H9 (cell line): ENCODE results near the gene PAQR3. TPM values are rescaled to one million over a fixed set of nuclear protein-coding genes. Genes with fewer than 3 reads are reported as not detected.
A peak's percentile ranks its signal among the peaks of the same experiment; 100 is the strongest.

Experiments
- DNase-seq: peaks from one replicate; pipeline ENCODE4 v3.0.0-alpha.2; 2017
- H2AFZ ChIP-seq: one replicate; pipeline ENCODE4 v1.6.1; 2013; ENCODE audit warnings: mild to moderate bottlenecking, low read length, control low read depth, moderate library complexity
- H2AK5ac ChIP-seq: 2 replicates; pipeline ENCODE4 v1.6.1; 2013; ENCODE audit warnings: low read length, control low read depth, mixed read lengths; ENCODE audit not compliant: insufficient read length
- H2BK120ac ChIP-seq: one replicate; pipeline ENCODE4 v1.6.1; 2013; ENCODE audit warnings: low read depth, mild to moderate bottlenecking, low read length, control low read depth, inconsistent platforms; ENCODE audit not compliant: poor library complexity, severe bottlenecking
- H2BK12ac ChIP-seq: 2 replicates; pipeline ENCODE4 v1.6.1; 2013; ENCODE audit warnings: low read length, control low read depth, mixed read lengths, low read depth; ENCODE audit not compliant: insufficient read length
- H2BK15ac ChIP-seq: 2 replicates; pipeline ENCODE4 v1.6.1; 2013; ENCODE audit warnings: low read depth, low read length, control low read depth
- H2BK20ac ChIP-seq: one replicate; pipeline ENCODE4 v1.6.1; 2013; ENCODE audit warnings: low read depth, mild to moderate bottlenecking, low read length, control low read depth, inconsistent platforms; ENCODE audit not compliant: poor library complexity, severe bottlenecking
- H2BK5ac ChIP-seq: 2 replicates; pipeline ENCODE4 v1.6.1; 2013; ENCODE audit warnings: low read length, control low read depth, mixed read lengths; ENCODE audit not compliant: insufficient read length
- H3K14ac ChIP-seq: 2 replicates; pipeline ENCODE4 v1.6.1; 2013; ENCODE audit warnings: low read length, control low read depth; ENCODE audit not compliant: insufficient read depth
- H3K18ac ChIP-seq: 2 replicates; pipeline ENCODE4 v1.6.1; 2013; ENCODE audit warnings: low read depth, mild to moderate bottlenecking, mixed read lengths, low read length, control low read depth; ENCODE audit not compliant: insufficient read length
- H3K23ac ChIP-seq: 2 replicates; pipeline ENCODE4 v1.6.1; 2013; ENCODE audit warnings: low read length, control low read depth, mixed read lengths, low read depth; ENCODE audit not compliant: insufficient read length
- H3K23me2 ChIP-seq: 2 replicates; pipeline ENCODE4 v1.6.1; 2013; ENCODE audit warnings: low read depth, mild to moderate bottlenecking, mixed read lengths, low read length, control low read depth; ENCODE audit not compliant: insufficient read length, poor library complexity, severe bottlenecking
- H3K27ac ChIP-seq: 2 replicates; pipeline ENCODE4 v1.5.1; 2013; ENCODE audit warnings: low read length, control low read depth, mixed read lengths, low read depth; ENCODE audit not compliant: insufficient read length
- H3K27me3 ChIP-seq: 2 replicates; pipeline ENCODE4 v1.6.1; 2013; ENCODE audit warnings: low read length, control low read depth, inconsistent platforms; ENCODE audit not compliant: insufficient read depth
- H3K4ac ChIP-seq: 2 replicates; pipeline ENCODE4 v1.6.1; 2013; ENCODE audit warnings: low read depth, mild to moderate bottlenecking, control low read depth, inconsistent platforms, low read length, moderate library complexity
- H3K4me1 ChIP-seq: 2 replicates; pipeline ENCODE4 v1.6.1; 2013; ENCODE audit warnings: low read length, control low read depth, inconsistent platforms; ENCODE audit not compliant: insufficient read depth
- H3K4me2 ChIP-seq: 2 replicates; pipeline ENCODE4 v1.6.1; 2013; ENCODE audit warnings: low read length, control low read depth, mixed read lengths; ENCODE audit not compliant: insufficient read length, insufficient read depth
- H3K56ac ChIP-seq: 2 replicates; pipeline ENCODE4 v1.6.1; 2013; ENCODE audit warnings: low read depth, mild to moderate bottlenecking, mixed read lengths, low read length, control low read depth; ENCODE audit not compliant: insufficient read length
- H3K79me1 ChIP-seq: 2 replicates; pipeline ENCODE4 v1.6.1; 2013; ENCODE audit warnings: low read depth, mild to moderate bottlenecking, moderate library complexity, low read length, control low read depth, inconsistent platforms; ENCODE audit not compliant: insufficient read depth, poor library complexity, severe bottlenecking
- H3K79me2 ChIP-seq: 2 replicates; pipeline ENCODE4 v1.6.1; 2013; ENCODE audit warnings: low read length, control low read depth, inconsistent platforms; ENCODE audit not compliant: insufficient read depth
- H3K9ac ChIP-seq: 2 replicates; pipeline ENCODE4 v1.6.1; 2013; ENCODE audit warnings: low read length, control low read depth, mixed read lengths; ENCODE audit not compliant: insufficient read length; ENCODE audit errors: extremely low read depth
- H3K9me3 ChIP-seq: one replicate; pipeline ENCODE4 v1.6.1; 2013; ENCODE audit warnings: low read depth, low read length, inconsistent platforms; ENCODE audit not compliant: control insufficient read depth
- H3T11ph ChIP-seq: one replicate; pipeline ENCODE4 v1.6.1; 2013; ENCODE audit warnings: mild to moderate bottlenecking, low read length, control low read depth, inconsistent platforms
- H4K20me1 ChIP-seq: one replicate; pipeline ENCODE4 v1.6.1; 2013; ENCODE audit not compliant: control insufficient read depth, insufficient read length, insufficient read depth
- H4K5ac ChIP-seq: 2 replicates; pipeline ENCODE4 v1.6.1; 2013; ENCODE audit warnings: low read depth, mild to moderate bottlenecking, mixed read lengths, low read length, control low read depth; ENCODE audit not compliant: insufficient read length
- H4K8ac ChIP-seq: replicated peaks from 2 replicates; pipeline ENCODE4 v1.6.1; 2013; ENCODE audit warnings: low read length, control low read depth, mixed read lengths, low read depth; ENCODE audit not compliant: insufficient read length
- H4K91ac ChIP-seq: 2 replicates; pipeline ENCODE4 v1.6.1; 2013; ENCODE audit warnings: low read depth, mild to moderate bottlenecking, moderate library complexity, mixed read lengths, low read length, control low read depth; ENCODE audit not compliant: insufficient read length
- H3K27ac Mint-ChIP-seq, 3 experiments: 2 replicates in 2 of 3; 3 replicates in 1 of 3; pipeline ENCODE4 v1.8.0; 2020 to 2021; ENCODE audit warnings: mixed read lengths in 3 of 3, mild to moderate bottlenecking in 1 of 3, moderate library complexity in 1 of 3
- H3K27me3 Mint-ChIP-seq: 2 replicates; pipeline ENCODE4 v1.8.0; 2021; ENCODE audit warnings: low read depth, mild to moderate bottlenecking, moderate library complexity, mixed read lengths
- H3K36me3 Mint-ChIP-seq, 3 experiments: 2 replicates in 2 of 3; 3 replicates in 1 of 3; pipeline ENCODE4 v1.8.0; 2020 to 2021; ENCODE audit warnings: low read depth in 3 of 3, mixed read lengths in 3 of 3; ENCODE audit not compliant: insufficient read depth in 1 of 3
- H3K4me1 Mint-ChIP-seq, 2 experiments: 2 replicates each; pipeline ENCODE4 v1.8.0; 2020; ENCODE audit warnings: mixed read lengths in 2 of 2
- H3K4me3 Mint-ChIP-seq, 2 experiments: 2 replicates in 1 of 2; 3 replicates in 1 of 2; pipeline ENCODE4 v1.8.0; 2020 to 2021; ENCODE audit warnings: mild to moderate bottlenecking in 2 of 2, mixed read lengths in 2 of 2, moderate library complexity in 1 of 2
- H3K9me3 Mint-ChIP-seq, 2 experiments: 2 replicates in 1 of 2; 3 replicates in 1 of 2; pipeline ENCODE4 v1.8.0; 2020; ENCODE audit warnings: mild to moderate bottlenecking in 2 of 2, mixed read lengths in 2 of 2, moderate library complexity in 1 of 2
- CTCF ChIP-seq: fragments of 200-600 bp; sonication (generic); conservative IDR thresholded peaks from 3 replicates; pipeline ENCODE4 v1.8.0; 2021; ENCODE audit warnings: antibody characterized with exemption, mild to moderate bottlenecking
- WGBS: extraction: QIAGEN DNeasy Blood & Tissue Kit; methylation state at CpG from one replicate; pipeline ENCODE4 v1.1.7; 2013; ENCODE audit warnings: missing lambda C conversion rate, low lambda C conversion rate, mixed read lengths; ENCODE audit not compliant: insufficient read length; ENCODE audit errors: extremely low coverage; 5-methylcytosine and 5-hydroxymethylcytosine counted together
- long read RNA-seq: library from polyadenylated mRNA; unstranded; transcript quantifications from one replicate; pipeline ENCODE4 v2.0.0, GENCODE V29; 2020
- total RNA-seq: library from RNA; stranded (reverse); gene quantifications from 2 replicates; pipeline ENCODE4 v1.2.1, GENCODE V29; 2021

PAQR3 gene
- total RNA-seq = 23.9 and 26.3 TPM in 2 replicates
- long read RNA-seq, full-length matches to known transcripts = 8 of 12 reads
- long read RNA-seq, partial matches to known transcripts = 0 of 12 reads
- long read RNA-seq, other reads (novel, unspliced or antisense) = 4 of 12 reads

GRCh38 chr4:78938868-78939666, at the start of gene PAQR3:
PAQR3 (minus strand) TSS chr4:78939438; CDS start chr4:78939224, 214 bp downstream.
- H3K9ac ChIP-seq = peak within 1 kb of the TSS; percentile 83

More at GRCh38 chr4:78938868-78939666, at the start of gene PAQR3:
- Mint-ChIP-seq H3K27me3 (peaks cover 29% of the 10 kb centered on the region), H3K27ac (peak within 1 kb of the TSS; percentile 49 to 86 (median 56); a peak in 6 of 7 replicates), H3K4me3 (peak within 1 kb of the TSS; percentile 83 to 97), H3K9me3 (no peaks in the 10 kb centered on the region), H3K4me1 (peaks cover 33 to 35% of the 10 kb centered on the region in 2 experiments), H3K36me3 (no peaks in the 10 kb centered on the region; a peak in 2 of 7 replicates)
- TF ChIP-seq CTCF = no peak
- Histone ChIP-seq H2BK12ac (no peak within 1 kb of the TSS), H3K4me2 (peak within 1 kb of the TSS; percentile 78), H3K79me1 (no peaks in the 10 kb centered on the region), H3K14ac (peak within 1 kb of the TSS; percentile 95), H4K8ac (no peak within 1 kb of the TSS), H3T11ph (no peak within 1 kb of the TSS), H3K27ac (no peak within 1 kb of the TSS), H4K20me1 (no peaks in the 10 kb centered on the region), H3K27me3 (no peaks in the 10 kb centered on the region; the same call in 1 of the 2 replicates), H2AK5ac (no peak within 1 kb of the TSS), H2BK20ac (no peak within 1 kb of the TSS), H3K79me2 (no peaks in the 10 kb centered on the region; the same call in 1 of the 2 replicates), H4K91ac (no peak within 1 kb of the TSS), H3K56ac (no peak within 1 kb of the TSS), H3K4ac (no peak within 1 kb of the TSS), H3K23me2 (peaks cover 6% of the 10 kb centered on the region), H2AFZ (no peak within 1 kb of the TSS), H2BK15ac (no peak within 1 kb of the TSS), H4K5ac (no peak within 1 kb of the TSS), H2BK120ac (no peak within 1 kb of the TSS), H3K18ac (peak within 1 kb of the TSS; percentile 73), H3K4me1 (peaks cover 13% of the 10 kb centered on the region; the same call in 1 of the 2 replicates), H3K23ac (no peak within 1 kb of the TSS), H2BK5ac (no peak within 1 kb of the TSS), H3K9me3 (no peaks in the 10 kb centered on the region)
- DNase-seq = peak; percentile 86
- no CpG with 5 or more reads among the region's 77 CpGs for WGBS
